Uterus (tissue), 2 donors: Measurements from ENCODE around the gene RLN3.

Experiments
- CTCF ChIP-seq, 4 experiments: fragments of 200-600 bp in 2 of 4; fragments of 450-650 bp in 2 of 4; sonication (generic) in 2 of 4; IDR thresholded peaks; one replicate each; pipeline ENCODE4 v1.5.1; 2016 to 2019; ENCODE audit warnings: antibody characterized with exemption in 4 of 4, mild to moderate bottlenecking in 2 of 4, moderate library complexity in 1 of 4
- POLR2A ChIP-seq, 2 donors: fragments of 450-650 bp; IDR thresholded peaks; one replicate each; pipeline ENCODE4 v1.6.1; 2016; ENCODE audit warnings: antibody characterized with exemption in 2 of 2, mild to moderate bottlenecking in 1 of 2, moderate library complexity in 1 of 2

DNA sequence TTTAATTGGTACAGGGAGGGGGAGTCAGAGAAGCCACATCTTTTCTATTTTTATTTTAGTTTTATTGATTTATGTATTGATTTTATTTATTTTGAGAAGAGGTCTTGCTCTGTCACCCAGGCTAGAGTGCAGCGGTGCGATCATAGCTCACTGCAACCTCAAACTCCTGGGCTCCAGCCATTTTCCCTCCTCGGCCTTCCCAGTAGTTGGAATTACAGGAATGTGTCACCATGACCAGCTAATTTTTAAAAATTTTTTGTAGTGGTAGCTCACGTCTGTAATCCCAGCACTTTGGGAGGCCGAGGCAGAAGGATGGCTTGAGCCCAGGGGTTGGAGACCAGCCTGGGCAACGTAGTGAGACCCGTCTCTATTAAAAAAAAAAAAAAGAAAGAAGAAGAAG, 7.8 kb downstream of the RLN3 start:
- TF ChIP-seq POLR2A (IDR thresholded peaks at IDR 0.05) (no peak), CTCF (IDR thresholded peaks at IDR 0.05) (no peak)
